ENCODE results near the gene RPS14.

GRCh38 chr5:150479416-150479815 lies 29.9 kb upstream of the RPS14 start:
- TF ChIP-seq POLR2A (IDR thresholded peaks at IDR 0.05) (no peak), CTCF (IDR thresholded peaks at IDR 0.05) (no peak)

Data from esophagus squamous epithelium (tissue), 4 donors.